NT2/D1 (cell line): Measurements from ENCODE around the gene OMG.

Experiments
- DNase-seq: peaks from one replicate; pipeline ENCODE4 v3.0.0-alpha.2; 2011; ENCODE audit warnings: low read depth, low spot score
- H3K27me3 ChIP-seq: 2 replicates; pipeline ENCODE4 v1.6.0; 2011; ENCODE audit warnings: mild to moderate bottlenecking; ENCODE audit not compliant: insufficient read length, insufficient read depth
- H3K36me3 ChIP-seq: 2 replicates; pipeline ENCODE4 v1.6.1; 2011; ENCODE audit warnings: mild to moderate bottlenecking, low read length, mixed read lengths; ENCODE audit not compliant: insufficient read depth, insufficient read length
- H3K4me1 ChIP-seq: 2 replicates; pipeline ENCODE4 v1.5.1; 2011; ENCODE audit not compliant: insufficient read depth, insufficient read length
- H3K4me3 ChIP-seq: 2 replicates; pipeline ENCODE4 v1.5.1; 2011; ENCODE audit warnings: low read depth; ENCODE audit not compliant: insufficient read length
- H3K9ac ChIP-seq: 2 replicates; pipeline ENCODE4 v1.6.0; 2011; ENCODE audit warnings: low read depth; ENCODE audit not compliant: insufficient read length
- H3K9me3 ChIP-seq: 2 replicates; pipeline ENCODE4 v1.5.1; 2011; ENCODE audit warnings: mild to moderate bottlenecking, low read length; ENCODE audit not compliant: insufficient read depth
- SUZ12 ChIP-seq: IDR thresholded peaks from 2 replicates; pipeline ENCODE4 v1.6.1; 2011; ENCODE audit not compliant: insufficient read length, insufficient read depth; ENCODE audit errors: extremely low read depth
- YY1 ChIP-seq: IDR thresholded peaks from 2 replicates; pipeline ENCODE4 v1.6.1; 2011; ENCODE audit not compliant: insufficient read length, insufficient read depth
- ZNF274 ChIP-seq: IDR thresholded peaks from 2 replicates; pipeline ENCODE4 v1.6.1; 2011; ENCODE audit warnings: mild to moderate bottlenecking, low read depth, low read length

The OMG gene

DNA sequence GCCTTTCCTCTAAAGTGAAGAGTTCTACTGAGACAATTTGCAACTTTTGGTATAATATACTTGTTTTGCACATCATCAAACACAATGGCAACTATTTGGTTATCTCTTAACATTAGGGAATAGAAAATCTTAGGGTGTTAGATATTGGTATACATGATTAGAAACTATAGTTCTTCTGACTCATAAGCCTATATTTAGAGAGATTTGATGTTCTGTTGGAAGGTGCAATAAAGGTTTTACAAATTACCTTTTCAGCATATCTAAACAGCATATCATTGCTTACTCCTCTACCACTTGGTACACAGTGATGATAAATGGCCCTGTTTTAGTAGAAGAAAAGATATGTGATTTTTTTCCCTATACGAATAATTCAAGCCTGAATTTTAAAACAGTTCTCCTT is 10.6 kb upstream of the OMG start:
- no peak overlapping the region for H3K9ac ChIP-seq
- TF ChIP-seq SUZ12, result no peak
- no peak for TF ChIP-seq YY1
- no peak for TF ChIP-seq ZNF274
- H3K9me3 ChIP-seq, result no peaks in the 10 kb centered on the region
- no peaks in the 10 kb centered on the region for H3K36me3 ChIP-seq
- no peaks in the 10 kb centered on the region for H3K27me3 ChIP-seq
- H3K4me3 ChIP-seq, result no peak overlapping the region
- DNase-seq, result no peak
- H3K4me1 ChIP-seq, result no peaks in the 10 kb centered on the region

DNA sequence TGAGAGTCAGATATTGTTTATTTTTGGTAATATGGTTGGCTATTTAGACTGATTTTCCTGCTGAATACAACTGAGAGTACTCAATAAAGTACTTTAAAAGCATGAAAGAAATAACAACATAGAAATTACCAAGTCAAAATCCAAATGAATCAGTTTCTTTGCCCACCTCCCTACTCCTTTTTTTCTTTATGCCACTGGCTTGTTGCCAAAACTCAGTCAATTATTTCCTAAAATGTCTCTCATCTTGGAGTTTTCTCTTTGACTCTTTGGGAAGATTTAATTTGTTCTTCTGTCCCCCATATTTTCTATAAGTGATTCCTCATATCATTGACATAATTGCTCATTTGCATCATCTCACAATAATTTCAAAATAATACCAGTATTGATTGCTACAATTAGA is 2.6 kb upstream of the OMG start:
- no peaks in the 10 kb centered on the region for H3K9me3 ChIP-seq
- no peak overlapping the region for H3K4me3 ChIP-seq
- H3K36me3 ChIP-seq, result no peaks in the 10 kb centered on the region
- TF ChIP-seq ZNF274 (no peak), YY1 (no peak), SUZ12 (no peak)
- H3K27me3 ChIP-seq, result no peaks in the 10 kb centered on the region
- no peaks in the 10 kb centered on the region for H3K4me1 ChIP-seq
- no peak for DNase-seq
- no peak overlapping the region for H3K9ac ChIP-seq

GRCh38 chr17:31296142-31296541 is 897 bp downstream of the OMG start:
- Histone ChIP-seq H3K4me3 (no peak overlapping the region), H3K27me3 (no peaks in the 10 kb centered on the region), H3K4me1 (no peaks in the 10 kb centered on the region), H3K9me3 (no peaks in the 10 kb centered on the region), H3K9ac (no peak overlapping the region), H3K36me3 (no peaks in the 10 kb centered on the region)
- no peak for DNase-seq
- TF ChIP-seq ZNF274, result no peak
- TF ChIP-seq SUZ12, result no peak
- no peak for TF ChIP-seq YY1

GRCh38 chr17:31295489-31295871 is 1.6 kb downstream of the OMG start:
- Histone ChIP-seq H3K27me3 (no peaks in the 10 kb centered on the region), H3K4me1 (no peaks in the 10 kb centered on the region), H3K9me3 (no peaks in the 10 kb centered on the region), H3K4me3 (no peak overlapping the region), H3K36me3 (no peaks in the 10 kb centered on the region), H3K9ac (no peak overlapping the region)
- DNase-seq, result no peak
- no peak for TF ChIP-seq SUZ12
- TF ChIP-seq YY1, result no peak
- no peak for TF ChIP-seq ZNF274

DNA sequence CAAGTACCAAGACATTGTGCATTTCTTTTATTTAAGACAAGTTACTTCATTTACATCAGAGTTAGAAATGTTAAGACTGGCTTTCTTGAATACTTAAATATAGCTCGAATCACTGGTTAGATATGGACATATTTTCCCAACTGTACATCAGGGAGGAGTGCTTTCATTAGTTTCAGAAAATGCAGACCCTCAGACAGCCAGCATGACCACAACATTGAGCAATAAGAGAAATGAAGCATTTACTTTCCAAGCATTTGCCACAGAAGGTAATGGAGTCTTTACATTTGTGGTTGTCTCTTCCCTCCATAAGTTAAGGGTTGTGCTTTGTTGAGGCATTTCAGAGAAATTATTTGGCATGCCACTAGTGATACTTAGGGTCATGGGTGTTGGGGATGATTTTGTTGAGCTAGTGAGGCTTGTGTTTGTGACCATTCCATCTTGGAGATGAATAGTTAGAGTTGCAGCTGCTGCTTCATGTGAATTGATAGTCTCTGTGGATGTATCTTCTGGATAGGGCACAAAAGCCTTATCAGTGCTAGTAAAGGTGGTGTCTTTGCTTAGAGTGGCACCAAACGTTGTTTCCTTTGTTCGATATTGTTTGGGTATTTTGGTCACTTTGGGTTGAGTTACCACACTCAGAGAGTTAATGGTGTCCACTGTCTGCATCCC is 2.1 kb downstream of the OMG start:
- no peaks in the 10 kb centered on the region for H3K36me3 ChIP-seq
- no peak for DNase-seq
- H3K4me1 ChIP-seq, result no peaks in the 10 kb centered on the region
- H3K27me3 ChIP-seq, result no peaks in the 10 kb centered on the region
- TF ChIP-seq ZNF274, result no peak
- no peak for TF ChIP-seq SUZ12
- TF ChIP-seq YY1, result no peak
- H3K9me3 ChIP-seq, result no peaks in the 10 kb centered on the region
- no peak overlapping the region for H3K4me3 ChIP-seq
- no peak overlapping the region for H3K9ac ChIP-seq

GRCh38 chr17:31294231-31294630 is 2.8 kb downstream of the OMG start:
- TF ChIP-seq ZNF274, result no peak
- Histone ChIP-seq H3K36me3 (no peaks in the 10 kb centered on the region), H3K9ac (no peak overlapping the region), H3K9me3 (no peaks in the 10 kb centered on the region), H3K4me3 (no peak overlapping the region), H3K27me3 (no peaks in the 10 kb centered on the region), H3K4me1 (no peaks in the 10 kb centered on the region)
- no peak for DNase-seq

DNA sequence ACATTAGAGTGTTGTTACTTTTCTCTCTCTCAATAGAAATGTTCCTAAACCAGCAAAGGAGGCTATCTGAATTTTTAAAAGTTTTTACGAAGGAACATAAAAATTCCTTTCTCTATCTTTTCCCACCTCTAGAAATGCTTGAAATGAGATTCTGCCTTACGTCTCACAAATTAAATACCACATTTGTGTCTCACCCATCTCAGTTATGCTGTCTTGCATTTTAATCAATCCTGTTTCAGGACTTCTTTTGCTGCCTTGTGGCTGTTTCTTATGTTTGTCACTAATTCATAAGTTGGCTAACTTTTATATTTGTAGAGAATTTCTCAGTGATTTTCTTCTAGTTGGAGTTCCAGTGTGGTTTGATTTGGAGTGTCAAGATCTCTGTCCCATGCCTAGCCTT is 3.5 kb downstream of the OMG start:
- H3K4me3 ChIP-seq, result no peak overlapping the region
- no peak overlapping the region for H3K9ac ChIP-seq
- H3K36me3 ChIP-seq, result no peaks in the 10 kb centered on the region
- TF ChIP-seq ZNF274 (no peak), YY1 (no peak), SUZ12 (no peak)
- no peaks in the 10 kb centered on the region for H3K9me3 ChIP-seq
- DNase-seq, result no peak
- H3K27me3 ChIP-seq, result no peaks in the 10 kb centered on the region
- H3K4me1 ChIP-seq, result no peaks in the 10 kb centered on the region
